GM23338 (cell line): Measurements from ENCODE around the gene B4GALNT4. TPM values are rescaled to one million over a fixed set of nuclear protein-coding genes. Genes with fewer than 3 reads are reported as not detected.
A peak's percentile ranks its signal among the peaks of the same experiment; 100 is the strongest.

Experiments used
- ATAC-seq: fragments of 200-7000 bp; cut with Tn5 transposase; 3 replicates; pipeline ENCODE4 v1.9.1; 2020
- DNase-seq: peaks from one replicate; pipeline ENCODE4 v3.0.0-alpha.2; 2015; ENCODE audit warnings: low spot score
- H2AFZ ChIP-seq: fragments of 200-600 bp; sonication (generic); 2 replicates; pipeline ENCODE4 v1.8.0; 2016; ENCODE audit warnings: antibody characterized with exemption, mild to moderate bottlenecking, moderate library complexity
- H3F3A ChIP-seq: fragments of 200-600 bp; sonication (generic); replicated peaks from 2 replicates; pipeline ENCODE4 v1.8.0; 2017; ENCODE audit warnings: antibody characterized with exemption, mixed run types, low read depth
- H3K27ac ChIP-seq: fragments of 200-600 bp; sonication (generic); 2 replicates; pipeline ENCODE4 v1.6.1; 2016; ENCODE audit warnings: low read depth
- H3K27me3 ChIP-seq: fragments of 200-600 bp; sonication (generic); 2 replicates; pipeline ENCODE4 v1.8.0; 2016; ENCODE audit warnings: mild to moderate bottlenecking, mixed run types, moderate library complexity; ENCODE audit not compliant: insufficient read depth
- H3K36me3 ChIP-seq: fragments of 200-600 bp; sonication (generic); 2 replicates; pipeline ENCODE4 v1.8.0; 2016; ENCODE audit warnings: mild to moderate bottlenecking; ENCODE audit not compliant: insufficient read depth
- H3K4me1 ChIP-seq: fragments of 200-600 bp; sonication (generic); 2 replicates; pipeline ENCODE4 v1.8.0; 2016; ENCODE audit warnings: mild to moderate bottlenecking, moderate library complexity; ENCODE audit not compliant: insufficient read depth
- H3K4me2 ChIP-seq: fragments of 200-600 bp; sonication (generic); 2 replicates; pipeline ENCODE4 v1.7.1; 2017; ENCODE audit warnings: mixed run types
- H3K4me3 ChIP-seq: fragments of 200-600 bp; sonication (generic); 2 replicates; pipeline ENCODE4 v1.6.1; 2016; ENCODE audit warnings: mixed run types
- H3K79me2 ChIP-seq: fragments of 200-600 bp; sonication (generic); replicated peaks from 2 replicates; pipeline ENCODE4 v1.8.0; 2017; ENCODE audit warnings: mild to moderate bottlenecking; ENCODE audit not compliant: insufficient read depth
- H3K9me2 ChIP-seq: fragments of 200-600 bp; sonication (generic); 2 replicates; pipeline ENCODE4 v1.8.0; 2017; ENCODE audit not compliant: insufficient read depth
- H4K20me1 ChIP-seq: fragments of 200-600 bp; sonication (generic); replicated peaks from 2 replicates; pipeline ENCODE4 v1.8.0; 2017; ENCODE audit warnings: mild to moderate bottlenecking; ENCODE audit not compliant: insufficient read depth
- H3K27ac Mint-ChIP-seq: 2 replicates; pipeline ENCODE4 v1.8.0; 2020; ENCODE audit warnings: inconsistent platforms, mild to moderate bottlenecking, moderate library complexity, mixed read lengths
- H3K27me3 Mint-ChIP-seq: 3 replicates; pipeline ENCODE4 v1.8.0; 2022; ENCODE audit warnings: low read depth, mild to moderate bottlenecking, moderate library complexity, mixed read lengths, inconsistent platforms; ENCODE audit not compliant: insufficient read depth, poor library complexity
- H3K36me3 Mint-ChIP-seq: 3 replicates; pipeline ENCODE4 v1.8.0; 2021; ENCODE audit warnings: low read depth, mild to moderate bottlenecking, inconsistent platforms, moderate library complexity, mixed read lengths
- H3K4me1 Mint-ChIP-seq: 3 replicates; pipeline ENCODE4 v1.8.0; 2020; ENCODE audit warnings: mild to moderate bottlenecking, inconsistent platforms, mixed read lengths
- H3K4me3 Mint-ChIP-seq: 3 replicates; pipeline ENCODE4 v1.8.0; 2021; ENCODE audit warnings: moderate library complexity, mild to moderate bottlenecking, inconsistent platforms, mixed read lengths
- H3K9me3 Mint-ChIP-seq: 3 replicates; pipeline ENCODE4 v1.8.0; 2020; ENCODE audit warnings: moderate library complexity, mild to moderate bottlenecking, inconsistent platforms, mixed read lengths
- CREB1 ChIP-seq: fragments of 250-450 bp; sonication (Bioruptor Pico); IDR thresholded peaks from 2 replicates; pipeline ENCODE4 v1.5.0; 2020; ENCODE audit warnings: low read depth, mild to moderate bottlenecking, moderate library complexity
- CTCF ChIP-seq, 2 experiments: fragments of 200-600 bp in 1 of 2; sonication (generic) in 1 of 2; conservative IDR thresholded peaks; 2 replicates each; pipeline versions ENCODE4 v1.5.1 to v1.6.1; 2016 to 2017; ENCODE audit warnings: antibody characterized with exemption in 2 of 2, low read depth in 2 of 2, mild to moderate bottlenecking in 2 of 2, moderate library complexity in 1 of 2
- ETS1 ChIP-seq: IDR thresholded peaks from 2 replicates; pipeline ENCODE4 v1.6.1; 2016; ENCODE audit warnings: antibody characterized with exemption
- EZH2 ChIP-seq: fragments of 200-600 bp; sonication (generic); IDR thresholded peaks from one replicate; pipeline ENCODE4 v1.8.0; 2017; ENCODE audit warnings: antibody characterized with exemption, mild to moderate bottlenecking, low read depth; ENCODE audit not compliant: unreplicated experiment
- EZH2phosphoT487 ChIP-seq: fragments of 200-600 bp; sonication (generic); IDR thresholded peaks from one replicate; pipeline ENCODE4 v1.8.1; 2018; ENCODE audit warnings: antibody characterized with exemption; ENCODE audit not compliant: unreplicated experiment
- JUNB ChIP-seq: IDR thresholded peaks from one replicate; pipeline ENCODE4 v1.6.1; 2016; ENCODE audit warnings: antibody characterized with exemption; ENCODE audit not compliant: unreplicated experiment
- NANOG ChIP-seq: IDR thresholded peaks from 2 replicates; pipeline ENCODE4 v1.6.1; 2016; ENCODE audit warnings: antibody characterized with exemption, borderline replicate concordance
- POLR2AphosphoS5 ChIP-seq: IDR thresholded peaks from 2 replicates; pipeline ENCODE4 v1.6.1; 2016; ENCODE audit warnings: antibody characterized with exemption, low read depth
- REST ChIP-seq: IDR thresholded peaks from one replicate; pipeline ENCODE4 v1.6.1; 2018; ENCODE audit warnings: antibody characterized with exemption; ENCODE audit not compliant: unreplicated experiment
- STAT1 ChIP-seq: IDR thresholded peaks from one replicate; pipeline ENCODE4 v1.6.1; 2016; ENCODE audit warnings: antibody characterized with exemption; ENCODE audit not compliant: unreplicated experiment
- ZNF114 ChIP-seq: fragments of 250-450 bp; sonication (Bioruptor Pico); IDR thresholded peaks from 2 replicates; pipeline ENCODE4 v1.5.0; 2020; ENCODE audit warnings: mild to moderate bottlenecking, moderate library complexity
- ZNF331 ChIP-seq: fragments of 250-450 bp; sonication (Bioruptor Pico); IDR thresholded peaks from 2 replicates; pipeline ENCODE4 v1.5.0; 2020; ENCODE audit warnings: low read depth, mild to moderate bottlenecking, moderate library complexity
- ZNF462 ChIP-seq: fragments of 250-450 bp; sonication (Bioruptor Pico); IDR thresholded peaks from 2 replicates; pipeline ENCODE4 v1.5.0; 2020; ENCODE audit warnings: mild to moderate bottlenecking, moderate library complexity
- polyA plus RNA-seq: library from polyadenylated mRNA; unstranded; fragments of >200 nt; fragmentation: Nextera tagmentation; extraction: Ambion mirVana; gene quantifications from 2 replicates; pipeline ENCODE4 v1.2.1, GENCODE V29; 2016
- total RNA-seq: library from RNA; depleted of rRNA; stranded (reverse); fragments of >200 nt; shearing (Covaris generic); gene quantifications from 2 replicates; pipeline ENCODE4 v1.2.3, GENCODE V29; 2014

The B4GALNT4 gene
- total and polyA plus RNA-seq, 2 experiments from 2014 or later: 49.9 to 92.6 TPM

- H4K20me1 ChIP-seq: no peaks in the 10 kb centered on the region; the same call in 1 of the 2 replicates
- H3K4me2 ChIP-seq: peak overlapping the region; percentile 93
- H3F3A ChIP-seq: peaks cover 30% of the 10 kb centered on the region; the same call in 1 of the 2 replicates
- H3K4me3 ChIP-seq: peak overlapping the region; percentile 87
- TF ChIP-seq ETS1: no peak
- TF ChIP-seq STAT1: no peak
- no peak for TF ChIP-seq ZNF114 (CRISPR knock-in tag)
- no peak for TF ChIP-seq JUNB
- TF ChIP-seq POLR2AphosphoS5: peak; percentile 61; the same call in 1 of the 2 replicates
- TF ChIP-seq EZH2phosphoT487: no peak
- TF ChIP-seq REST: no peak
- TF ChIP-seq NANOG: no peak
- TF ChIP-seq ZNF331: no peak
- 0 out of 4 replicates have a peak, but pooled peaks have one; percentile 4 to 6 for TF ChIP-seq CTCF (conservative IDR thresholded peaks at IDR 0.05; ENCODE audit: low read depth in 2 of 2)
- TF ChIP-seq ZNF462 (CRISPR knock-in tag): no peak
- TF ChIP-seq CREB1 (CRISPR knock-in tag): peak; percentile 94
- no peak for TF ChIP-seq EZH2
- peaks cover 4% of the 10 kb centered on the region for H3K36me3 ChIP-seq
- peaks cover 14% of the 10 kb centered on the region for H3K27me3 Mint-ChIP-seq
- 0 out of 2 replicates have a peak overlapping the region, but pooled peaks have one; percentile 59 for H3K27ac ChIP-seq
- peaks cover 17% of the 10 kb centered on the region for H3K4me1 Mint-ChIP-seq
- peak overlapping the region; percentile 66; the same call in 1 of the 2 replicates for H2AFZ ChIP-seq
- peaks cover 13% of the 10 kb centered on the region for H3K79me2 ChIP-seq
- peaks cover 30% of the 10 kb centered on the region for H3K36me3 Mint-ChIP-seq
- H3K4me3 Mint-ChIP-seq: peak overlapping the region; percentile 85
- peaks cover 12% of the 10 kb centered on the region; the same call in 1 of the 3 replicates for H3K9me3 Mint-ChIP-seq
- peak; percentile 82 for DNase-seq
- no peaks in the 10 kb centered on the region for H3K9me2 ChIP-seq
- ATAC-seq: peak; percentile 44
- no peaks in the 10 kb centered on the region for H3K27me3 ChIP-seq
- peaks cover 9% of the 10 kb centered on the region; the same call in 1 of the 2 replicates for H3K4me1 ChIP-seq
- H3K27ac Mint-ChIP-seq: peak overlapping the region; percentile 82; the same call in 1 of the 2 replicates
Observed at GRCh38 chr11:370070-370941, 1.0 kb downstream of the B4GALNT4 start.
